ENCODE results near the gene CPA1.

The CPA1 gene

GRCh38 chr7:130430841-130431666 is 50.8 kb downstream of the CPA1 start:
- no peak for DNase-seq

GRCh38 chr7:130432886-130433285 is 52.6 kb downstream of the CPA1 start:
- no peak for DNase-seq

- no peak for DNase-seq
Observed at GRCh38 chr7:130433301-130433700, 53.0 kb downstream of the CPA1 start.

GRCh38 chr7:130435311-130435854 is 55.1 kb downstream of the CPA1 start:
- DNase-seq = no peak

- no peak for DNase-seq
Observed at GRCh38 chr7:130436253-130436652, 56.0 kb downstream of the CPA1 start.
